MCF 10A (cell line): ENCODE data around the gene DCAF6. TPM values are rescaled to one million over a fixed set of nuclear protein-coding genes. Genes with fewer than 3 reads are reported as not detected.

Experiments used
- BruUV-seq: library from RNA; stranded (reverse); fragments of 400-500 nt; replicated peaks from 2 replicates; lab custom pipeline; 2021; lab: Mats Ljungman, UMichigan
- CTCF ChIA-PET: fragments of 300-600 bp; sonication (Branson Sonifier 250); formaldehyde crosslinking; extraction: SDS; loops from one replicate; lab custom pipeline; 2021; ENCODE audit warnings: antibody characterized with exemption, inconsistent platforms; lab: Yijun Ruan, JAX
- POLR2A ChIA-PET: fragments of 300-600, 350-650 bp; sonication (Branson Sonifier 250); formaldehyde crosslinking; extraction: SDS; loops from one replicate; lab custom pipeline; 2020; ENCODE audit warnings: antibody characterized with exemption, inconsistent platforms; lab: Yijun Ruan, JAX
- DNase-seq: peaks from one replicate; pipeline ENCODE4 v3.0.0-alpha.2; 2018; ENCODE audit not compliant: unreplicated experiment
- H3K27ac Mint-ChIP-seq: one replicate; pipeline ENCODE4 v1.8.0; 2022; ENCODE audit warnings: mild to moderate bottlenecking, low read depth, mixed read lengths; ENCODE audit not compliant: unreplicated experiment
- H3K27me3 Mint-ChIP-seq: one replicate; pipeline ENCODE4 v1.8.0; 2022; ENCODE audit warnings: mixed read lengths; ENCODE audit not compliant: insufficient read depth, unreplicated experiment
- H3K36me3 Mint-ChIP-seq: one replicate; pipeline ENCODE4 v1.8.0; 2022; ENCODE audit warnings: mild to moderate bottlenecking, moderate library complexity, mixed read lengths; ENCODE audit not compliant: insufficient read depth, unreplicated experiment
- H3K4me1 Mint-ChIP-seq: one replicate; pipeline ENCODE4 v1.8.0; 2022; ENCODE audit warnings: mixed read lengths; ENCODE audit not compliant: insufficient read depth, unreplicated experiment
- H3K4me3 Mint-ChIP-seq: one replicate; pipeline ENCODE4 v1.8.0; 2022; ENCODE audit warnings: mild to moderate bottlenecking, moderate library complexity, mixed read lengths; ENCODE audit not compliant: unreplicated experiment
- H3K9me3 Mint-ChIP-seq: one replicate; pipeline ENCODE4 v1.8.0; 2022; ENCODE audit warnings: mixed read lengths; ENCODE audit not compliant: unreplicated experiment
- CTCF ChIP-seq: fragments of 200-600 bp; IDR thresholded peaks from one replicate; pipeline ENCODE4 v1.8.0; 2022; ENCODE audit warnings: antibody characterized with exemption, mild to moderate bottlenecking; ENCODE audit not compliant: unreplicated experiment
- intact Hi-C: fragments of 100-400 bp; cut with micrococcal nuclease; formaldehyde crosslinking; loops from 2 replicates; pipeline ENCODE4 v1.14.1; 2022
- total RNA-seq: library from RNA; stranded (reverse); gene quantifications from 2 replicates; pipeline ENCODE4 v1.2.3, GENCODE V29; 2022

DCAF6 gene
- total RNA-seq, 1 experiment from 2014 or later: 57.2 TPM

GRCh38 chr1:167905182-167905581 is 31.3 kb upstream of the DCAF6 start:
- TF ChIP-seq CTCF: no peak
- Mint-ChIP-seq H3K27me3 (no peaks in the 10 kb centered on the region), H3K4me1 (no peaks in the 10 kb centered on the region), H3K27ac (no peak overlapping the region), H3K4me3 (no peak overlapping the region), H3K36me3 (peaks cover 2% of the 10 kb centered on the region), H3K9me3 (peaks cover 5% of the 10 kb centered on the region)
- CTCF ChIA-PET: interaction anchor here (0.6 to 0.9 kb wide), 2 partner anchors 13 to 102 kb away, joined by 3 read pairs; no protein-coding TSS in a partner anchor
- POLR2A ChIA-PET: interaction anchor here (1.2 kb wide), 1 partner anchor 31 kb away, joined by 3 read pairs; the partner anchor contains the start of genes DCAF6 and MPC2
- DNase-seq: no peak
- intact Hi-C loops: no loop called here
- BruUV-seq: no TSS peak

GRCh38 chr1:167905671-167906070 is 30.8 kb upstream of the DCAF6 start:
- BruUV-seq: no TSS peak
- DNase-seq: no peak
- Mint-ChIP-seq H3K4me3 (no peak overlapping the region), H3K36me3 (peaks cover 6% of the 10 kb centered on the region), H3K9me3 (peaks cover 7% of the 10 kb centered on the region), H3K27me3 (no peaks in the 10 kb centered on the region), H3K4me1 (peaks cover under 1% of the 10 kb centered on the region), H3K27ac (no peak overlapping the region)
- intact Hi-C loops: no loop called here
- ChIA-PET CTCF (interaction anchor here (0.9 kb wide), 1 partner anchor 12 kb away, joined by 3 read pairs; no protein-coding TSS in a partner anchor), POLR2A (no interaction called here)
- no peak for TF ChIP-seq CTCF

- Mint-ChIP-seq H3K36me3 (peaks cover 13% of the 10 kb centered on the region), H3K27me3 (no peaks in the 10 kb centered on the region), H3K4me3 (no peak overlapping the region), H3K4me1 (peaks cover 12% of the 10 kb centered on the region), H3K9me3 (peaks cover 7% of the 10 kb centered on the region), H3K27ac (no peak overlapping the region)
- ChIA-PET CTCF (interaction anchor here (1.5 kb wide), 1 partner anchor 22 kb away, joined by 4 read pairs; no protein-coding TSS in a partner anchor), POLR2A (interaction anchor here (0.7 to 14.9 kb wide), 3 partner anchors 11 to 25 kb away, joined by 4 to 175 read pairs (median 14); partner anchors contain the start of genes DCAF6 and MPC2)
- BruUV-seq: no TSS peak
- intact Hi-C loops: no loop called here
- DNase-seq: no peak
- TF ChIP-seq CTCF: no peak
These were observed 26.7 kb upstream of the DCAF6 start for GRCh38 chr1:167909691-167910180.

- POLR2A ChIA-PET: interaction anchor here (0.5 to 14.9 kb wide), 4 partner anchors 10 to 1601 kb away, joined by 3 to 175 read pairs (median 9); partner anchors contain the start of genes DCAF6 and MPC2
- Mint-ChIP-seq H3K27ac (peak overlapping the region; percentile 67), H3K36me3 (peaks cover 14% of the 10 kb centered on the region), H3K4me1 (peaks cover 12% of the 10 kb centered on the region), H3K9me3 (peaks cover 7% of the 10 kb centered on the region), H3K4me3 (no peak overlapping the region), H3K27me3 (no peaks in the 10 kb centered on the region)
- BruUV-seq: no TSS peak
- intact Hi-C loops: no loop called here
- DNase-seq: no peak
- no peak for TF ChIP-seq CTCF
- CTCF ChIA-PET: interaction anchor here (0.6 to 1.5 kb wide), 3 partner anchors 21 to 248 kb away, joined by 3 to 4 read pairs (median 3); no protein-coding TSS in a partner anchor
These were observed 26.0 kb upstream of the DCAF6 start for GRCh38 chr1:167910530-167910929.
